Measurements from ENCODE around the gene RTN4RL1.

DNA sequence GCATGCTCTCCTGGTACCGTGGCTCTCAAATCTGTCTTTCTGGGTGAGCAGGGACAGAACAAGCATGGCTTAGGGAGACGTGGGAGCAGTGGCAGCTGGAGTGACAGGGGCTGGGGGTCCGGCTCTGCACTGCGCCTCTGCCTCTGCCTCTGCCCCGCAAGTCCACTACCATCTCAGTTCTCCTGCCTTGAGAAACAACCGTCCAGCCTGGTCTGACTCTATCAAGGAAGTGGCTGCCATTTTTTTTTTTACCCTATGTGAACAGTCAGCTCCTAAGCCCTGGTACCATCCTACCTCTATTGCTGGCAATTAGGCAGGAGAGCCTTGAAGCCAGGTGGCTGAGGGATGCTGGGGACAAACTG is 45.9 kb upstream of the RTN4RL1 start:
- TF ChIP-seq, protein P1, sequence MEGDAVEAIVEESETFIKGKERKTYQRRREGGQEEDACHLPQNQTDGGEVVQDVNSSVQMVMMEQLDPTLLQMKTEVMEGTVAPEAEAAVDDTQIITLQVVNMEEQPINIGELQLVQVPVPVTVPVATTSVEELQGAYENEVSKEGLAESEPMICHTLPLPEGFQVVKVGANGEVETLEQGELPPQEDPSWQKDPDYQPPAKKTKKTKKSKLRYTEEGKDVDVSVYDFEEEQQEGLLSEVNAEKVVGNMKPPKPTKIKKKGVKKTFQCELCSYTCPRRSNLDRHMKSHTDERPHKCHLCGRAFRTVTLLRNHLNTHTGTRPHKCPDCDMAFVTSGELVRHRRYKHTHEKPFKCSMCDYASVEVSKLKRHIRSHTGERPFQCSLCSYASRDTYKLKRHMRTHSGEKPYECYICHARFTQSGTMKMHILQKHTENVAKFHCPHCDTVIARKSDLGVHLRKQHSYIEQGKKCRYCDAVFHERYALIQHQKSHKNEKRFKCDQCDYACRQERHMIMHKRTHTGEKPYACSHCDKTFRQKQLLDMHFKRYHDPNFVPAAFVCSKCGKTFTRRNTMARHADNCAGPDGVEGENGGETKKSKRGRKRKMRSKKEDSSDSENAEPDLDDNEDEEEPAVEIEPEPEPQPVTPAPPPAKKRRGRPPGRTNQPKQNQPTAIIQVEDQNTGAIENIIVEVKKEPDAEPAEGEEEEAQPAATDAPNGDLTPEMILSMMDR (IDR thresholded peaks at IDR 0.05; ENCODE audit: insufficient read depth, low read length, poor library complexity, severe bottlenecking), result no peak
- no peak for TF ChIP-seq EZH2phosphoT487 (conservative IDR thresholded peaks at IDR 0.05; ENCODE audit: low read length)

All from SU-DHL-6 (cell line).